ENCODE measurements around the gene MRI1. TPM values are rescaled to one million over a fixed set of nuclear protein-coding genes. Genes with fewer than 3 reads are reported as not detected.

The MRI1 gene
- total and polyA plus RNA-seq, 10 of the 15 experiments (the other 5 are each of a cell fraction or from before 2014, with no cell fraction given) = 5.4 to 50.3 (median 28.3) TPM

DNA sequence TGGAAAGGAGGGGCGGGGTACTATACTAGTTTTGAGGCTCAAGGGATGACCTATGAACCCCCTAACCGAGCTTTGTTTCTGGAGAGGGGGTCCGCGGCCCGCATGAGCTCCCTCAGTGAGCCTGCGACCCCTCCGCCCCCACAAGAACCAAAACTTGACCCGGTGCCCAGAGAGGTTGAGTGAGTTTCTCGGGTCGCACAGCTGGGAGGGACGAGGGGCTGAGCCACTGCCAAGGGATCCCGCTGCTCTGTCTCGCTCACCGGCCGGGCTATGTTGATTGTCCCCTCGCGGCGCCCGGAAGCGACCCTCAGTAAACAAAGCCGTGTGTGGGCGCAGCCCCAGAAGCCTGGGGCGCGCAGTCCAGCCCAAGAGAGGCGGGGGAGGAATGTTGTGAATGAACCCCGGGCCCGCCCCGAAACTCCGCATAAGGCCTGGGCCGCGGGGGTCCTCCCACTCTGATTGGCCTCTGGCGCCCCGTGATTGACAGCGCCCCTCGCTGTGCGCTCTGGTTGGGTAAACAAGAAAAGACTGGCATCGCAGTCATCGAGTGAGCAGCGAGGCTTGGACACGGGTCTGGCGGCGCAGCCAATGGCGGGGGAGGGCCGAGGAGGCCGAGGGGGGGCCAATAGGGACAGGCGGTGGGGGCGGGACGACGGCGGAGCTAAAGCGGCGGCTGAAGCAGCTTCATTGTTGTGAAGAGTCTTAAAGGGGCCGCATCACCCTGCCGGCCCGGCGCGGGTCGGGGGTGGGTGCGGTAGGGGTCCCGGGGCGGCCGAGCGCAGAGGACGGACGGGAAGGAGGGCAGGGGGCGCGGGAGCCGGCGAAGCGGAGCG lies 30.7 kb downstream of the MRI1 start, which contains the start of gene ZSWIM4 (continued):
- TF ChIP-seq KLF5 (IDR thresholded peaks at IDR 0.05; ENCODE audit: partially characterized antibody) (peak; percentile 87), PAX5 (IDR thresholded peaks at IDR 0.05; ENCODE audit: borderline replicate concordance, low read depth, low read length) (no peak)
- TF ChIP-seq, protein P1, sequence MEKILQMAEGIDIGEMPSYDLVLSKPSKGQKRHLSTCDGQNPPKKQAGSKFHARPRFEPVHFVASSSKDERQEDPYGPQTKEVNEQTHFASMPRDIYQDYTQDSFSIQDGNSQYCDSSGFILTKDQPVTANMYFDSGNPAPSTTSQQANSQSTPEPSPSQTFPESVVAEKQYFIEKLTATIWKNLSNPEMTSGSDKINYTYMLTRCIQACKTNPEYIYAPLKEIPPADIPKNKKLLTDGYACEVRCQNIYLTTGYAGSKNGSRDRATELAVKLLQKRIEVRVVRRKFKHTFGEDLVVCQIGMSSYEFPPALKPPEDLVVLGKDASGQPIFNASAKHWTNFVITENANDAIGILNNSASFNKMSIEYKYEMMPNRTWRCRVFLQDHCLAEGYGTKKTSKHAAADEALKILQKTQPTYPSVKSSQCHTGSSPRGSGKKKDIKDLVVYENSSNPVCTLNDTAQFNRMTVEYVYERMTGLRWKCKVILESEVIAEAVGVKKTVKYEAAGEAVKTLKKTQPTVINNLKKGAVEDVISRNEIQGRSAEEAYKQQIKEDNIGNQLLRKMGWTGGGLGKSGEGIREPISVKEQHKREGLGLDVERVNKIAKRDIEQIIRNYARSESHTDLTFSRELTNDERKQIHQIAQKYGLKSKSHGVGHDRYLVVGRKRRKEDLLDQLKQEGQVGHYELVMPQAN (conservative IDR thresholded peaks at IDR 0.05) = peak; percentile 69; the same call in 1 of the 2 replicates

DNA sequence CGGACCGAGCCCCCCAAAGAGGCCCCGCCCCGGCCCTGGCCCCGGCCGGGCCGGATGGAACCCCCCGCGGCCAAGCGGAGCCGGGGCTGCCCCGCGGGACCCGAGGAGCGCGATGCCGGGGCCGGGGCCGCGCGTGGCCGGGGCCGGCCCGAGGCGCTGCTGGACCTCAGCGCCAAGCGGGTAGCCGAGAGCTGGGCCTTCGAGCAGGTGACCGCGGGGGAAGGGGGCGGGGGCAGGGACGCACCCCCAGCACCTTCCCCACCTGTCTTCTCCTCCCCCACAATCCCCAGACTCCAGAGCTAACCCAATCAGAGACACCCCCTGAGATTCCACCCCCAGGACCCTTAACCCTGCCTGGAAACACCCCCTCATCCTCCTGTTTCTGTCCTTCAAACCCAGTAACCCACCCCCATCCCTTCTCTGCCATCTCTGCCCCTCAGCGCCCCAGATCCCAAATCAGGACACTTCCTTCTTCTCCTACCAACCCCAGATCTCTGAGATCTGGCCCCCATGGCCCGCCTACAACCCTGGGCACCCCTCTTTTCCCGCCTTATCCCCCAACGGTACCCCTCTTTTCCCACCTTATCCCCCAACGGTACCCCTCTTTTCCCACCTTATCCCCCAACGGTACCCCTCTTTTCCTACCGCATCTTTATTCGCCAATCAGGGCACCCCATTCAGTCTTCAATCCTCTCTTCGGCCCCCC lies 31.4 kb downstream of the MRI1 start:
- POLR2A ChIA-PET = interaction anchor here (0.7 to 5.1 kb wide), 9 partner anchors 12 to 616 kb away, joined by 3 to 37 read pairs (median 11); partner anchors contain the start of gene C19orf53
- FAIRE-seq = peak; percentile 7
- no TSS peak for BruUV-seq (replicated peaks)
- no peak for TF ChIP-seq CHD2 (IDR thresholded peaks at IDR 0.05; ENCODE audit: borderline replicate concordance, low read depth, low read length)
- TF ChIP-seq, protein P2, sequence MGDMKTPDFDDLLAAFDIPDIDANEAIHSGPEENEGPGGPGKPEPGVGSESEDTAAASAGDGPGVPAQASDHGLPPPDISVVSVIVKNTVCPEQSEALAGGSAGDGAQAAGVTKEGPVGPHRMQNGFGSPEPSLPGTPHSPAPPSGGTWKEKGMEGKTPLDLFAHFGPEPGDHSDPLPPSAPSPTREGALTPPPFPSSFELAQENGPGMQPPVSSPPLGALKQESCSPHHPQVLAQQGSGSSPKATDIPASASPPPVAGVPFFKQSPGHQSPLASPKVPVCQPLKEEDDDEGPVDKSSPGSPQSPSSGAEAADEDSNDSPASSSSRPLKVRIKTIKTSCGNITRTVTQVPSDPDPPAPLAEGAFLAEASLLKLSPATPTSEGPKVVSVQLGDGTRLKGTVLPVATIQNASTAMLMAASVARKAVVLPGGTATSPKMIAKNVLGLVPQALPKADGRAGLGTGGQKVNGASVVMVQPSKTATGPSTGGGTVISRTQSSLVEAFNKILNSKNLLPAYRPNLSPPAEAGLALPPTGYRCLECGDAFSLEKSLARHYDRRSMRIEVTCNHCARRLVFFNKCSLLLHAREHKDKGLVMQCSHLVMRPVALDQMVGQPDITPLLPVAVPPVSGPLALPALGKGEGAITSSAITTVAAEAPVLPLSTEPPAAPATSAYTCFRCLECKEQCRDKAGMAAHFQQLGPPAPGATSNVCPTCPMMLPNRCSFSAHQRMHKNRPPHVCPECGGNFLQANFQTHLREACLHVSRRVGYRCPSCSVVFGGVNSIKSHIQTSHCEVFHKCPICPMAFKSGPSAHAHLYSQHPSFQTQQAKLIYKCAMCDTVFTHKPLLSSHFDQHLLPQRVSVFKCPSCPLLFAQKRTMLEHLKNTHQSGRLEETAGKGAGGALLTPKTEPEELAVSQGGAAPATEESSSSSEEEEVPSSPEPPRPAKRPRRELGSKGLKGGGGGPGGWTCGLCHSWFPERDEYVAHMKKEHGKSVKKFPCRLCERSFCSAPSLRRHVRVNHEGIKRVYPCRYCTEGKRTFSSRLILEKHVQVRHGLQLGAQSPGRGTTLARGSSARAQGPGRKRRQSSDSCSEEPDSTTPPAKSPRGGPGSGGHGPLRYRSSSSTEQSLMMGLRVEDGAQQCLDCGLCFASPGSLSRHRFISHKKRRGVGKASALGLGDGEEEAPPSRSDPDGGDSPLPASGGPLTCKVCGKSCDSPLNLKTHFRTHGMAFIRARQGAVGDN (IDR thresholded peaks at IDR 0.05) = 0 out of 2 replicates have a peak, but pooled peaks have one; percentile 36
- TF ChIP-seq IKZF1 (conservative IDR thresholded peaks at IDR 0.05) = peak; percentile 47
- TF ChIP-seq CHD1 (IDR thresholded peaks at IDR 0.05; ENCODE audit: low read depth, low read length) = 0 out of 2 replicates have a peak, but pooled peaks have one; percentile 73
- no peak for TF ChIP-seq STAT1 (conservative IDR thresholded peaks at IDR 0.05)
- TF ChIP-seq NR2C1 (IDR thresholded peaks at IDR 0.05) = peak; percentile 43; the same call in 1 of the 2 replicates
- TF ChIP-seq NFYA (IDR thresholded peaks at IDR 0.05; ENCODE audit: borderline replicate concordance, low read depth, low read length) = no peak
- no peak for TF ChIP-seq NFIC (IDR thresholded peaks at IDR 0.05; ENCODE audit: low read depth, low read length)

More for the DNA sequence above, 31.4 kb downstream of the MRI1 start:
- intact Hi-C loops (cut with micrococcal nuclease; ENCODE audit: unreplicated experiment) = loop anchor here (5.0 kb wide), 1 partner anchor 42 kb away; no protein-coding TSS in a partner anchor
- no peaks in the 10 kb centered on the region for H3K27me3 ChIP-seq (replicated peaks in 1 of 2; ENCODE audit: control insufficient read depth in 2 of 2, insufficient read depth in 2 of 2, low read length in 1 of 2)
- peak overlapping the region; percentile 77 for H3K9ac ChIP-seq (ENCODE audit: control insufficient read depth, insufficient read depth, low read length)
- ChIA-PET CTCF (interaction anchor here (0.6 to 8.0 kb wide), 7 partner anchors 8 to 88 kb away, joined by 3 to 63 read pairs (median 5); no protein-coding TSS in a partner anchor), RAD21 (ENCODE audit: unreplicated experiment) (interaction anchor here (0.5 to 5.6 kb wide), 8 partner anchors 13 to 70 kb away, joined by 3 to 59 read pairs (median 4); partner anchors contain the start of gene C19orf53), SMC1A (ENCODE audit: uncharacterized antibody, unreplicated experiment) (interaction anchor here (0.7 to 5.6 kb wide), 8 partner anchors 8 to 65 kb away, joined by 3 to 33 read pairs (median 3); no protein-coding TSS in a partner anchor)
- H3K4me3 ChIP-seq = peak overlapping the region; percentile 70
- H3K4me2 ChIP-seq (ENCODE audit: control insufficient read depth, insufficient read depth) = peak overlapping the region; percentile 98
- no peaks in the 10 kb centered on the region for H4K20me1 ChIP-seq (ENCODE audit: control insufficient read depth, insufficient read depth)
- H3K79me2 ChIP-seq (ENCODE audit: control insufficient read depth, insufficient read depth, low read length) = peaks cover 12% of the 10 kb centered on the region
- in situ Hi-C loops (cut with MboI) = no loop called here
- H3K27ac ChIP-seq (ENCODE audit: control insufficient read depth, insufficient read depth) = peak overlapping the region; percentile 84
- H3K36me3 ChIP-seq (ENCODE audit: control insufficient read depth in 2 of 2, insufficient read depth in 2 of 2, low read length in 1 of 2) = no peaks in the 10 kb centered on the region
- peak overlapping the region; percentile 70 for H2AFZ ChIP-seq (ENCODE audit: control insufficient read depth, low read depth, low read length)
- peaks cover 16% of the 10 kb centered on the region for H3K4me1 ChIP-seq (ENCODE audit: control insufficient read depth, insufficient read depth, low read length)
- no peaks in the 10 kb centered on the region for H3K9me3 ChIP-seq (replicated peaks; ENCODE audit: control insufficient read depth, insufficient read depth, low read length)
- ATAC-seq (peak; percentile 65), DNase-seq (ENCODE audit: low read depth, low spot score) (no peak)
- 3% methylated on average over 26 of the region's 42 CpGs for WGBS (ENCODE audit: insufficient coverage, insufficient replicate concordance, low lambda C conversion rate, missing lambda C conversion rate)
